IMR-90 (cell line): Measurements from ENCODE around the gene CCDC85B. TPM values are rescaled to one million over a fixed set of nuclear protein-coding genes. Genes with fewer than 3 reads are reported as not detected.

Experiments
- ATAC-seq: fragments of 200-7000 bp; cut with Tn5 transposase; 2 replicates; pipeline ENCODE4 v1.9.1; 2020; ENCODE audit warnings: low read depth, mild to moderate bottlenecking, moderate library complexity
- BruUV-seq: library from RNA; stranded (reverse); fragments of 400-500 nt; replicated peaks from 2 replicates; lab custom pipeline; 2021; lab: Mats Ljungman, UMichigan
- CTCF ChIA-PET: fragments of 300-600 bp; formaldehyde crosslinking; extraction: SDS; loops from one replicate; lab custom pipeline; 2021; ENCODE audit warnings: antibody characterized with exemption; lab: Yijun Ruan, JAX
- POLR2A ChIA-PET: fragments of 300-600 bp; sonication (Branson Sonifier 250); formaldehyde crosslinking; loops from one replicate; lab custom pipeline; 2022; ENCODE audit warnings: antibody characterized with exemption; ENCODE audit not compliant: unreplicated experiment; lab: Charles Lee
- DNase-seq: peaks from one replicate; pipeline ENCODE4 v3.0.0; 2013
- H2AFZ ChIP-seq: replicated peaks from 2 replicates; pipeline ENCODE3; 2013; ENCODE audit warnings: low read length, mild to moderate bottlenecking; ENCODE audit not compliant: poor library complexity
- H2AK5ac ChIP-seq: 2 replicates; pipeline ENCODE4 v1.6.1; 2013; ENCODE audit warnings: low read depth, low read length, inconsistent platforms
- H2AK9ac ChIP-seq: replicated peaks from 2 replicates; pipeline ENCODE3; 2013; ENCODE audit warnings: mild to moderate bottlenecking, low read depth, low read length, moderate library complexity; ENCODE audit not compliant: poor library complexity
- H2BK120ac ChIP-seq: 2 replicates; pipeline ENCODE4 v1.6.1; 2013; ENCODE audit warnings: low read depth, low read length, inconsistent platforms
- H2BK15ac ChIP-seq: 3 replicates; pipeline ENCODE4 v1.6.1; 2013; ENCODE audit warnings: low read depth, low read length, inconsistent platforms
- H2BK20ac ChIP-seq: 2 replicates; pipeline ENCODE4 v1.6.1; 2013; ENCODE audit warnings: low read depth, mild to moderate bottlenecking, inconsistent platforms, low read length, moderate library complexity
- H2BK5ac ChIP-seq: 2 replicates; pipeline ENCODE4 v1.6.1; 2013; ENCODE audit warnings: mild to moderate bottlenecking, low read depth, low read length, inconsistent platforms; ENCODE audit not compliant: poor library complexity, severe bottlenecking
- H3K14ac ChIP-seq: replicated peaks from 2 replicates; pipeline ENCODE4 v1.6.1; 2013; ENCODE audit warnings: low read depth, low read length, inconsistent platforms
- H3K18ac ChIP-seq: 2 replicates; pipeline ENCODE4 v1.6.1; 2013; ENCODE audit warnings: low read depth, low read length, control low read depth
- H3K23ac ChIP-seq: 2 replicates; pipeline ENCODE4 v1.6.1; 2013; ENCODE audit warnings: low read depth, low read length, inconsistent platforms
- H3K27ac ChIP-seq: 2 replicates; pipeline ENCODE4 v1.5.1; 2013; ENCODE audit warnings: mild to moderate bottlenecking, control low read depth, low read length; ENCODE audit not compliant: insufficient read depth
- H3K27me3 ChIP-seq: 2 replicates; pipeline ENCODE4 v1.6.1; 2013; ENCODE audit warnings: low read length; ENCODE audit not compliant: control insufficient read depth, insufficient read depth
- H3K36me3 ChIP-seq: 2 replicates; pipeline ENCODE4 v1.6.1; 2013; ENCODE audit warnings: low read length, mixed read lengths; ENCODE audit not compliant: control insufficient read depth, insufficient read depth
- H3K4ac ChIP-seq: 2 replicates; pipeline ENCODE4 v1.6.1; 2013; ENCODE audit warnings: low read depth, low read length, inconsistent platforms
- H3K4me1 ChIP-seq: 2 replicates; pipeline ENCODE4 v1.6.1; 2013; ENCODE audit warnings: low read length, mixed read lengths; ENCODE audit not compliant: control insufficient read depth, insufficient read depth
- H3K4me2 ChIP-seq: 2 replicates; pipeline ENCODE4 v1.6.1; 2013; ENCODE audit warnings: low read depth, mild to moderate bottlenecking, control low read depth, low read length, moderate library complexity
- H3K4me3 ChIP-seq: 2 replicates; pipeline ENCODE4 v1.5.1; 2013; ENCODE audit warnings: low read depth, mild to moderate bottlenecking, control low read depth, low read length, moderate library complexity; ENCODE audit not compliant: insufficient read depth
- H3K56ac ChIP-seq: 2 replicates; pipeline ENCODE4 v1.6.1; 2013; ENCODE audit warnings: low read length, inconsistent platforms; ENCODE audit not compliant: insufficient read depth; ENCODE audit errors: extremely low read depth
- H3K79me1 ChIP-seq, 2 experiments: 2 replicates each; pipeline ENCODE4 v1.6.1; 2013; ENCODE audit warnings: low read length in 2 of 2, inconsistent platforms in 1 of 2, low read depth in 1 of 2
- H3K9ac ChIP-seq: 2 replicates; pipeline ENCODE4 v1.6.1; 2013; ENCODE audit warnings: low read depth, low read length, control low read depth
- H3K9me1 ChIP-seq: 2 replicates; pipeline ENCODE4 v1.6.1; 2013; ENCODE audit warnings: low read length, inconsistent platforms; ENCODE audit not compliant: insufficient read depth
- H3K9me3 ChIP-seq: 2 replicates; pipeline ENCODE4 v1.6.1; 2013; ENCODE audit warnings: low read length; ENCODE audit not compliant: control insufficient read depth, insufficient read depth
- H4K20me1 ChIP-seq: 2 replicates; pipeline ENCODE4 v1.6.1; 2013; ENCODE audit warnings: low read length, inconsistent platforms; ENCODE audit not compliant: insufficient read depth
- H4K5ac ChIP-seq: 2 replicates; pipeline ENCODE4 v1.6.1; 2013; ENCODE audit warnings: mild to moderate bottlenecking, low read depth, low read length, control low read depth
- H4K8ac ChIP-seq, 2 experiments: 2 replicates each; pipeline ENCODE4 v1.6.1; 2013; ENCODE audit warnings: low read depth in 2 of 2, low read length in 2 of 2, control low read depth in 1 of 2, inconsistent platforms in 1 of 2
- H4K91ac ChIP-seq: 2 replicates; pipeline ENCODE4 v1.6.1; 2013; ENCODE audit warnings: low read depth, low read length, inconsistent platforms; ENCODE audit not compliant: insufficient read depth
- MXI1 ChIP-seq: IDR thresholded peaks from 2 replicates; pipeline ENCODE4 v1.6.1; 2012; ENCODE audit warnings: low read depth, mild to moderate bottlenecking, low read length, moderate library complexity, borderline replicate concordance
- SMC3 ChIP-seq: fragments of 150-350 bp; IDR thresholded peaks from 2 replicates; pipeline ENCODE4 v1.6.1; 2016; ENCODE audit warnings: low read depth, mild to moderate bottlenecking, antibody characterized with exemption, low read length, moderate library complexity
- WGBS, 2 experiments: methylation state at CpG; one replicate each; pipeline versions ENCODE4 v1.1.5 to v1.1.7; 2013; ENCODE audit warnings: missing lambda C conversion rate in 2 of 2; ENCODE audit not compliant: insufficient read length in 1 of 2; ENCODE audit errors: extremely low coverage in 2 of 2; 5-methylcytosine and 5-hydroxymethylcytosine counted together
- dilution Hi-C: fragments of 300-500 bp; cut with HindIII; formaldehyde crosslinking; loops from one replicate; pipeline ENCODE4 v1.14.3; 2018; ENCODE audit warnings: low sequenced_read_pairs; ENCODE audit not compliant: unreplicated experiment
- in situ Hi-C: fragments of 300-500 bp; cut with MboI; formaldehyde crosslinking; loops from 3 replicates; pipeline ENCODE4 v1.14.3; 2019; ENCODE audit warnings: low sequenced_read_pairs, inconsistent platforms, mixed read lengths
- intact Hi-C: fragments of 100-400 bp; cut with micrococcal nuclease; formaldehyde crosslinking; loops from 2 replicates; pipeline ENCODE4 v1.10.0; 2022
- polyA plus RNA-seq, 3 experiments: library from polyadenylated mRNA; depleted of rRNA; stranded (reverse); fragments of >200 nt; gene quantifications; 2 replicates each; pipeline ENCODE4 v1.2.3, GENCODE V29; 2012; ENCODE audit warnings: low replicate concordance in 1 of 3
- total RNA-seq: library from RNA; depleted of rRNA; stranded (reverse); fragments of >200 nt; gene quantifications from 2 replicates; pipeline ENCODE4 v1.2.3, GENCODE V29; 2012
- TF ChIP-seq, protein P1 (sequence below): fragments of 150-350 bp; IDR thresholded peaks from 2 replicates; pipeline ENCODE4 v1.6.1; 2016; ENCODE audit warnings: low read depth, mild to moderate bottlenecking, low read length, moderate library complexity, borderline replicate concordance
- TF ChIP-seq, protein P2 (sequence below): conservative IDR thresholded peaks from 2 replicates; pipeline ENCODE4 v1.5.1; 2012; ENCODE audit warnings: mild to moderate bottlenecking, low read depth, low read length, improper control_type of control experiment

The CCDC85B gene
- total and polyA plus RNA-seq, 2 of the 4 experiments (the other 2 are of a cell fraction), result 17.6 to 35.4 TPM

DNA sequence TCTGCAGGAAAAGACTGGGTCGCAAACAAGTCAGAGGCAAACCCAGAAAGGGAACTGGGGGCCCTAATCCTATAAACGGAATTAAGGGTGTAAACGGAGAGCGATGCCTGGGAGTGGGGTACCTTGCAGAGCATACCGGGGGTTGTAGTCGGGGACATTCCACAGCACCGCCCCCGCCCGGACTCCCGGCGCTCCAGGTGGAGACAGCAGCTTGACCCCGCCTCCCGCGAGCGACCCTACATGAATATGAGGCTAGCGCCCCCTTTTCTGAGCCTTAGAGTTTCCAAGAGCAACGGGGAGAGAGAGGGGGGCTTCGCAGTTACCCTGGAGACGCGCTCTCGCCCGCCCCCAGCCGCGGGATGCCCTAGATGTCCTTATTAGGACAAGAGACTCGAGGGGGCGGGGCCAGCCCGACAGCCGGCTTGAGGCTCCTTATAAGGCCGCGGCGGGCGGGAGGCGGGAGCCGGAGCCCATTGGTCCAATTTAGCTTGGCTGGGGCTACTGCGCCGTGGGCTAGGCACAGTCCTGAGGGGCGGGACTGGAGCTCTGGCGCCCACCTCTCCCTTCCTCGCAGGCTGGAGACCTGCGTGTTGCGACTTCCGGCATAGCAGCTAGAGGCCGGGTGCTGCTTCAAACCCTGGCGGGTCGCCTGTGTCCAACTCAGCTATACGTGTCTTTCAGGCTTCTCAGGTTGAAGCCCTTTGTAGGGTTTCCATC, 31.2 kb upstream of the CCDC85B start (continued):
- TF ChIP-seq, protein P1, sequence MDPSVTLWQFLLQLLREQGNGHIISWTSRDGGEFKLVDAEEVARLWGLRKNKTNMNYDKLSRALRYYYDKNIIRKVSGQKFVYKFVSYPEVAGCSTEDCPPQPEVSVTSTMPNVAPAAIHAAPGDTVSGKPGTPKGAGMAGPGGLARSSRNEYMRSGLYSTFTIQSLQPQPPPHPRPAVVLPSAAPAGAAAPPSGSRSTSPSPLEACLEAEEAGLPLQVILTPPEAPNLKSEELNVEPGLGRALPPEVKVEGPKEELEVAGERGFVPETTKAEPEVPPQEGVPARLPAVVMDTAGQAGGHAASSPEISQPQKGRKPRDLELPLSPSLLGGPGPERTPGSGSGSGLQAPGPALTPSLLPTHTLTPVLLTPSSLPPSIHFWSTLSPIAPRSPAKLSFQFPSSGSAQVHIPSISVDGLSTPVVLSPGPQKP, result no peak
- TF ChIP-seq SMC3, result no peak

DNA sequence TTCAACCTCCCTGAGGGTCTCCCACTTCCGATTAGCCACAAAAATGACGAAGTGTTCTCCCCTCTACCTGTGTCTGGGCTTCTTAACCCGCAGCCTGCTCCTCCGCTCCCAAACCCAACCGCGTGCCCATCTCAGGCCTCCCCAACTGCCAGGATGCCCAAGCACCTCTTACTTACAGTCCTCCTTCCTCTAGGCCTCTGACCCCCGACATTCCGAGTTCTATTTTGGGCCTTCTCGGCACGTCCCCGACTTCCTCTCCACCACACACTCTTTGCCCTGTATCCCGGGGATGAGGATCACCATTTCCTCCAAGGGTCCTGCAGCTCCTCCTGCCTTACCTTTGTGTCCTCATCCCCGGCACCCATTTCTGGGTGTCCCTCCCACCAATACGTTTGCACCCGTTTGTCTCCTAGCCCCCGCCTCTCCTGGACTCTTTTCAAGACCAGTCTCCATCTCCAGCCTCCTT, 30.6 kb upstream of the CCDC85B start:
- H3K23ac ChIP-seq, result peak overlapping the region; percentile 98
- WGBS, 2 experiments, result 3% methylated on average over 13 of the region's 16 CpGs; no CpG with 5 or more reads in 1 of the 2 experiments
- peaks cover 50% of the 10 kb centered on the region for H3K36me3 ChIP-seq
- peak overlapping the region; percentile 89 for H3K27ac ChIP-seq
- H2AFZ ChIP-seq, result peak overlapping the region; percentile 93
- peak overlapping the region; percentile 90 for H2BK5ac ChIP-seq
- intact Hi-C loops, result no loop called here
- peak overlapping the region; percentile 98 for H3K4ac ChIP-seq
- H2AK5ac ChIP-seq, result peak overlapping the region; percentile 97
- peak overlapping the region; percentile 98 for H4K91ac ChIP-seq
- H4K5ac ChIP-seq, result peak overlapping the region; percentile 74
- H3K56ac ChIP-seq, result peak overlapping the region; percentile 95
- H2BK15ac ChIP-seq, result peak overlapping the region; percentile 52; the same call in 2 of the 3 replicates
- peaks cover 15% of the 10 kb centered on the region for H3K9me1 ChIP-seq
- no TSS peak for BruUV-seq
- in situ Hi-C loops, result no loop called here
- ATAC-seq, result no peak
- H3K9ac ChIP-seq, result peak overlapping the region; percentile 78
- no peak for DNase-seq
- H2AK9ac ChIP-seq, result peak overlapping the region; percentile 100
- dilution Hi-C loops, result no loop called here
- H3K27me3 ChIP-seq, result no peaks in the 10 kb centered on the region
- ChIA-PET CTCF (interaction anchor here (0.6 to 2.4 kb wide), 9 partner anchors 9 to 193 kb away, joined by 3 to 14 read pairs (median 5); partner anchors contain the start of gene FIBP), POLR2A (interaction anchor here (0.6 to 1.3 kb wide), 6 partner anchors 9 to 31 kb away, joined by 3 to 9 read pairs (median 4); partner anchors contain the start of gene CCDC85B)
- peaks cover 39% of the 10 kb centered on the region for H4K20me1 ChIP-seq
- H2BK120ac ChIP-seq, result peak overlapping the region; percentile 87
- H3K4me3 ChIP-seq, result peak overlapping the region; percentile 95
- peaks cover 11% of the 10 kb centered on the region for H3K4me1 ChIP-seq
- H3K14ac ChIP-seq, result peak overlapping the region; percentile 99
- no peaks in the 10 kb centered on the region for H3K9me3 ChIP-seq
- peak overlapping the region; percentile 67 for H2BK20ac ChIP-seq
- peak overlapping the region; percentile 94 to 99 for H4K8ac ChIP-seq
- H3K4me2 ChIP-seq, result peak overlapping the region; percentile 66
- peaks cover 6 to 69% of the 10 kb centered on the region in 2 experiments; a peak in 3 of 4 replicates for H3K79me1 ChIP-seq
- peak overlapping the region; percentile 49 for H3K18ac ChIP-seq
- no peak; the same call in 1 of the 2 replicates for TF ChIP-seq MXI1
- TF ChIP-seq, protein P2, sequence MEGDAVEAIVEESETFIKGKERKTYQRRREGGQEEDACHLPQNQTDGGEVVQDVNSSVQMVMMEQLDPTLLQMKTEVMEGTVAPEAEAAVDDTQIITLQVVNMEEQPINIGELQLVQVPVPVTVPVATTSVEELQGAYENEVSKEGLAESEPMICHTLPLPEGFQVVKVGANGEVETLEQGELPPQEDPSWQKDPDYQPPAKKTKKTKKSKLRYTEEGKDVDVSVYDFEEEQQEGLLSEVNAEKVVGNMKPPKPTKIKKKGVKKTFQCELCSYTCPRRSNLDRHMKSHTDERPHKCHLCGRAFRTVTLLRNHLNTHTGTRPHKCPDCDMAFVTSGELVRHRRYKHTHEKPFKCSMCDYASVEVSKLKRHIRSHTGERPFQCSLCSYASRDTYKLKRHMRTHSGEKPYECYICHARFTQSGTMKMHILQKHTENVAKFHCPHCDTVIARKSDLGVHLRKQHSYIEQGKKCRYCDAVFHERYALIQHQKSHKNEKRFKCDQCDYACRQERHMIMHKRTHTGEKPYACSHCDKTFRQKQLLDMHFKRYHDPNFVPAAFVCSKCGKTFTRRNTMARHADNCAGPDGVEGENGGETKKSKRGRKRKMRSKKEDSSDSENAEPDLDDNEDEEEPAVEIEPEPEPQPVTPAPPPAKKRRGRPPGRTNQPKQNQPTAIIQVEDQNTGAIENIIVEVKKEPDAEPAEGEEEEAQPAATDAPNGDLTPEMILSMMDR, result no peak
